Stimulated activated naive CD8-positive, alpha-beta T cell treated with anti-CD3 and anti-CD28 coated beads, Interleukin-15, Interleukin-2, amounts not matched to agents 100 ng/mL and 50 ng/mL, for 24 hours (primary cell): ENCODE results near the gene SPATC1L.

Experiments used
- H3K27ac Mint-ChIP-seq: one replicate; pipeline ENCODE4 v1.8.0; 2021; ENCODE audit warnings: mild to moderate bottlenecking, mixed read lengths
- H3K27me3 Mint-ChIP-seq: one replicate; pipeline ENCODE4 v1.8.0; 2021; ENCODE audit warnings: mixed read lengths
- H3K36me3 Mint-ChIP-seq: one replicate; pipeline ENCODE4 v1.8.0; 2021; ENCODE audit warnings: low read depth, mixed read lengths
- H3K4me1 Mint-ChIP-seq: one replicate; pipeline ENCODE4 v1.8.0; 2021; ENCODE audit warnings: low read depth, mixed read lengths
- H3K4me3 Mint-ChIP-seq: one replicate; pipeline ENCODE4 v1.8.0; 2021; ENCODE audit warnings: mild to moderate bottlenecking, mixed read lengths
- H3K9me3 Mint-ChIP-seq: one replicate; pipeline ENCODE4 v1.8.0; 2021; ENCODE audit warnings: mixed read lengths

Gene SPATC1L

GRCh38 chr21:46156678-46157077 is 27.6 kb downstream of the SPATC1L start:
- H3K36me3 Mint-ChIP-seq = no peaks in the 10 kb centered on the region
- no peak overlapping the region for H3K4me3 Mint-ChIP-seq
- H3K27ac Mint-ChIP-seq = no peak overlapping the region
- no peaks in the 10 kb centered on the region for H3K9me3 Mint-ChIP-seq
- H3K4me1 Mint-ChIP-seq = no peaks in the 10 kb centered on the region
- H3K27me3 Mint-ChIP-seq = no peaks in the 10 kb centered on the region

- Mint-ChIP-seq H3K27ac (no peak overlapping the region), H3K27me3 (no peaks in the 10 kb centered on the region), H3K4me1 (no peaks in the 10 kb centered on the region), H3K9me3 (no peaks in the 10 kb centered on the region), H3K36me3 (no peaks in the 10 kb centered on the region), H3K4me3 (no peak overlapping the region)
Measured at GRCh38 chr21:46156378-46156645, 27.9 kb downstream of the SPATC1L start.

- H3K9me3 Mint-ChIP-seq = no peaks in the 10 kb centered on the region
- H3K27ac Mint-ChIP-seq = no peak within 1 kb of the TSS
- H3K4me3 Mint-ChIP-seq = no peak within 1 kb of the TSS
- no peaks in the 10 kb centered on the region for H3K4me1 Mint-ChIP-seq
- no peaks in the 10 kb centered on the region for H3K27me3 Mint-ChIP-seq
- no peaks in the 10 kb centered on the region for H3K36me3 Mint-ChIP-seq
Measured at GRCh38 chr21:46155514-46156377, 28.5 kb downstream of the SPATC1L start, which contains the start of gene FTCD. TSS of gene FTCD (minus strand) at chr21:46155579. CDS start at chr21:46155523, 56 bp downstream.

GRCh38 chr21:46154955-46155513 is 29.2 kb downstream of the SPATC1L start:
- no peak overlapping the region for H3K27ac Mint-ChIP-seq
- H3K9me3 Mint-ChIP-seq = no peaks in the 10 kb centered on the region
- H3K4me1 Mint-ChIP-seq = no peaks in the 10 kb centered on the region
- H3K4me3 Mint-ChIP-seq = no peak overlapping the region
- no peaks in the 10 kb centered on the region for H3K27me3 Mint-ChIP-seq
- no peaks in the 10 kb centered on the region for H3K36me3 Mint-ChIP-seq

GRCh38 chr21:46154155-46154954 is 29.9 kb downstream of the SPATC1L start:
- Mint-ChIP-seq H3K27me3 (no peaks in the 10 kb centered on the region), H3K9me3 (no peaks in the 10 kb centered on the region), H3K4me3 (no peak overlapping the region), H3K27ac (no peak overlapping the region), H3K36me3 (no peaks in the 10 kb centered on the region), H3K4me1 (no peaks in the 10 kb centered on the region)

- no peak overlapping the region for H3K27ac Mint-ChIP-seq
- H3K9me3 Mint-ChIP-seq = no peaks in the 10 kb centered on the region
- H3K4me3 Mint-ChIP-seq = no peak overlapping the region
- H3K36me3 Mint-ChIP-seq = no peaks in the 10 kb centered on the region
- H3K4me1 Mint-ChIP-seq = no peaks in the 10 kb centered on the region
- H3K27me3 Mint-ChIP-seq = no peaks in the 10 kb centered on the region
Measured at GRCh38 chr21:46153247-46154154, 30.8 kb downstream of the SPATC1L start.

- Mint-ChIP-seq H3K4me1 (no peaks in the 10 kb centered on the region), H3K27me3 (no peaks in the 10 kb centered on the region)
Measured at GRCh38 chr21:46152927-46153246, 31.4 kb downstream of the SPATC1L start.

GRCh38 chr21:46151989-46152926 is 32.0 kb downstream of the SPATC1L start:
- no peak overlapping the region for H3K27ac Mint-ChIP-seq
- H3K4me1 Mint-ChIP-seq = no peaks in the 10 kb centered on the region
- no peaks in the 10 kb centered on the region for H3K36me3 Mint-ChIP-seq
- no peaks in the 10 kb centered on the region for H3K9me3 Mint-ChIP-seq
- no peaks in the 10 kb centered on the region for H3K27me3 Mint-ChIP-seq
- no peak overlapping the region for H3K4me3 Mint-ChIP-seq

More at GRCh38 chr21:46152927-46153246, 31.4 kb downstream of the SPATC1L start:
- Mint-ChIP-seq H3K27ac (no peak overlapping the region), H3K4me3 (no peak overlapping the region), H3K36me3 (no peaks in the 10 kb centered on the region), H3K9me3 (no peaks in the 10 kb centered on the region)

GRCh38 chr21:46151261-46151988 is 32.8 kb downstream of the SPATC1L start:
- Mint-ChIP-seq H3K4me1 (no peaks in the 10 kb centered on the region), H3K36me3 (no peaks in the 10 kb centered on the region), H3K9me3 (no peaks in the 10 kb centered on the region), H3K27ac (no peak overlapping the region), H3K4me3 (no peak overlapping the region), H3K27me3 (no peaks in the 10 kb centered on the region)

GRCh38 chr21:46150491-46151121 is 33.7 kb downstream of the SPATC1L start:
- Mint-ChIP-seq H3K4me1 (no peaks in the 10 kb centered on the region), H3K27me3 (no peaks in the 10 kb centered on the region), H3K4me3 (no peak overlapping the region), H3K36me3 (no peaks in the 10 kb centered on the region), H3K27ac (no peak overlapping the region), H3K9me3 (no peaks in the 10 kb centered on the region)

GRCh38 chr21:46150073-46150472 is 34.2 kb downstream of the SPATC1L start:
- H3K36me3 Mint-ChIP-seq = no peaks in the 10 kb centered on the region
- no peak overlapping the region for H3K27ac Mint-ChIP-seq
- H3K4me1 Mint-ChIP-seq = no peaks in the 10 kb centered on the region
- H3K27me3 Mint-ChIP-seq = no peaks in the 10 kb centered on the region
- no peak overlapping the region for H3K4me3 Mint-ChIP-seq
- H3K9me3 Mint-ChIP-seq = no peaks in the 10 kb centered on the region

- Mint-ChIP-seq H3K4me1 (peaks cover 4% of the 10 kb centered on the region), H3K27me3 (no peaks in the 10 kb centered on the region), H3K36me3 (no peaks in the 10 kb centered on the region), H3K9me3 (no peaks in the 10 kb centered on the region), H3K4me3 (no peak overlapping the region), H3K27ac (no peak overlapping the region)
Measured at GRCh38 chr21:46149205-46149901, 34.9 kb downstream of the SPATC1L start.
